Colonic mucosa (tissue), 4 donors: Measurements from ENCODE around the gene ABHD8. TPM values are rescaled to one million over a fixed set of nuclear protein-coding genes. Genes with fewer than 3 reads are reported as not detected.

Experiments
- DNase-seq: peaks from one replicate; pipeline ENCODE4 v3.0.0-alpha.2; 2020
- H3K27ac ChIP-seq: fragments of 200-600 bp; one replicate; pipeline ENCODE4 v1.8.0; 2021
- H3K27me3 ChIP-seq: fragments of 200-600 bp; one replicate; pipeline ENCODE4 v1.8.0; 2021
- H3K36me3 ChIP-seq: fragments of 200-600 bp; one replicate; pipeline ENCODE4 v1.8.0; 2021
- H3K4me1 ChIP-seq: fragments of 200-600 bp; one replicate; pipeline ENCODE4 v1.8.0; 2021; ENCODE audit warnings: mild to moderate bottlenecking
- H3K4me3 ChIP-seq: fragments of 200-600 bp; one replicate; pipeline ENCODE4 v1.8.0; 2021
- H3K9ac ChIP-seq, 2 donors: one replicate each; pipeline ENCODE4 v1.7.0; 2013; ENCODE audit warnings: control low read depth in 2 of 2, low read depth in 2 of 2, low read length in 2 of 2
- H3K9me3 ChIP-seq: fragments of 200-600 bp; one replicate; pipeline ENCODE4 v1.8.0; 2021
- CTCF ChIP-seq: fragments of 200-600 bp; IDR thresholded peaks from one replicate; pipeline ENCODE4 v1.8.0; 2022; ENCODE audit warnings: antibody characterized with exemption, mild to moderate bottlenecking
- intact Hi-C: fragments of 100-400 bp; cut with DNase I; formaldehyde crosslinking; loops from one replicate; pipeline ENCODE4 v1.14.1; 2022
- total RNA-seq, 2 donors: library from RNA; stranded (reverse); fragmentation: NEBNext Ultra II Directional in 1 of 2; extraction: Animal tissue kit (Norgen Biotek cat#: 25700) in 1 of 2; gene quantifications; one replicate each; pipeline ENCODE4 v1.2.1, GENCODE V29; 2021
- donor health status: healthy.
- donor health status: DM: no; HTN: no; CAD: no.
- donor health status: DM: no; HTN: no; CAD: no.

ABHD8 gene
- total RNA-seq, 2 donors from 2014 or later: 4.3 to 5.2 TPM

GRCh38 chr19:17327654-17328516, 24.7 kb upstream of the ABHD8 start:
- H3K4me1 ChIP-seq: peaks cover 11% of the 10 kb centered on the region
- intact Hi-C loops: no loop called here
- TF ChIP-seq CTCF: peak; percentile 30
- peak overlapping the region; percentile 34 to 66 for H3K9ac ChIP-seq
- H3K27ac ChIP-seq: peak overlapping the region; percentile 73
- peak overlapping the region; percentile 53 for H3K4me3 ChIP-seq
- H3K9me3 ChIP-seq: no peaks in the 10 kb centered on the region
- no peaks in the 10 kb centered on the region for H3K36me3 ChIP-seq
- peak; percentile 89 for DNase-seq
- H3K27me3 ChIP-seq: peaks cover 10% of the 10 kb centered on the region

- no peak for TF ChIP-seq CTCF
- H3K27ac ChIP-seq: peak overlapping the region; percentile 73
- intact Hi-C loops: no loop called here
- peaks cover 11% of the 10 kb centered on the region for H3K4me1 ChIP-seq
- DNase-seq: no peak
- H3K9me3 ChIP-seq: no peaks in the 10 kb centered on the region
- H3K36me3 ChIP-seq: no peaks in the 10 kb centered on the region
- peaks cover 10% of the 10 kb centered on the region for H3K27me3 ChIP-seq
- H3K9ac ChIP-seq: peak overlapping the region in 1 of 2 donors; percentile 0
- no peak overlapping the region for H3K4me3 ChIP-seq
Observed at GRCh38 chr19:17327068-17327653, 23.9 kb upstream of the ABHD8 start.

- H3K4me3 ChIP-seq: no peak overlapping the region
- H3K9me3 ChIP-seq: no peaks in the 10 kb centered on the region
- no peak for DNase-seq
- H3K36me3 ChIP-seq: peaks cover 4% of the 10 kb centered on the region
- H3K9ac ChIP-seq: no peak overlapping the region
- peaks cover 10% of the 10 kb centered on the region for H3K27me3 ChIP-seq
- intact Hi-C loops: no loop called here
- H3K27ac ChIP-seq: no peak overlapping the region
- peaks cover 11% of the 10 kb centered on the region for H3K4me1 ChIP-seq
- no peak for TF ChIP-seq CTCF
Observed at GRCh38 chr19:17326595-17326966, 23.4 kb upstream of the ABHD8 start.

- Histone ChIP-seq H3K9ac (no peak overlapping the region), H3K36me3 (peaks cover 7% of the 10 kb centered on the region), H3K27ac (no peak overlapping the region), H3K4me3 (no peak overlapping the region), H3K9me3 (no peaks in the 10 kb centered on the region), H3K27me3 (peaks cover 10% of the 10 kb centered on the region), H3K4me1 (peaks cover 11% of the 10 kb centered on the region)
- no peak for TF ChIP-seq CTCF
- no peak for DNase-seq
- intact Hi-C loops: no loop called here
Observed at GRCh38 chr19:17325881-17326594, 22.8 kb upstream of the ABHD8 start.

GRCh38 chr19:17325133-17325532, 21.9 kb upstream of the ABHD8 start:
- DNase-seq: no peak
- Histone ChIP-seq H3K36me3 (peaks cover 13% of the 10 kb centered on the region), H3K9ac (no peak overlapping the region), H3K4me1 (peaks cover 11% of the 10 kb centered on the region), H3K27me3 (peaks cover 10% of the 10 kb centered on the region), H3K9me3 (no peaks in the 10 kb centered on the region), H3K27ac (no peak overlapping the region), H3K4me3 (no peak overlapping the region)
- intact Hi-C loops: no loop called here
- no peak for TF ChIP-seq CTCF
